22Rv1 (cell line): Measurements from ENCODE around the gene SNAI1.

Source experiments
- ZFX ChIP-seq: fragments of 450-650 bp; IDR thresholded peaks from 2 replicates; pipeline ENCODE4 v1.6.1; 2017; ENCODE audit warnings: antibody characterized with exemption, borderline replicate concordance
- TF ChIP-seq, protein P1 (sequence below): fragments of 450-650 bp; IDR thresholded peaks from 2 replicates; pipeline ENCODE4 v1.5.1; 2017; ENCODE audit warnings: mild to moderate bottlenecking

DNA sequence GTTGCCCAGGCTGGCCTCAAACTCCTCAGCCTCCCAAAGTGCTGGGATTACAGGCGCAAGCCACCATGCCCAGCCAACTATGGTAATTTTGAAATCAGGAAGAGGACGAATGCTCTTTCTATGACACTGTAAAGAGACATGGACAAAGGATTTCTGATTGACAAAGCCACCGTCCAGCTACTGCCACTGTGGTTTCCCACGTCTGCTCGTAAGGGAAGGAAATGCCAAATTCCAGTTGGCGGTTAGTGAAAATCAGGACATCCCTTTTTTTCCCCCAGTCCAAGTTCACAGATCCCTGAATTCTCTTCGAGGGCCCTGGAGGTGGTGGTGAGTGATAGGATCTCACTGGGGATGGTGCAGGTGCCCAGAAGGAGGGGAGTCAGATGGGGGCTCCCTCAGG, 31.2 kb downstream of the SNAI1 start:
- TF ChIP-seq, protein P1, sequence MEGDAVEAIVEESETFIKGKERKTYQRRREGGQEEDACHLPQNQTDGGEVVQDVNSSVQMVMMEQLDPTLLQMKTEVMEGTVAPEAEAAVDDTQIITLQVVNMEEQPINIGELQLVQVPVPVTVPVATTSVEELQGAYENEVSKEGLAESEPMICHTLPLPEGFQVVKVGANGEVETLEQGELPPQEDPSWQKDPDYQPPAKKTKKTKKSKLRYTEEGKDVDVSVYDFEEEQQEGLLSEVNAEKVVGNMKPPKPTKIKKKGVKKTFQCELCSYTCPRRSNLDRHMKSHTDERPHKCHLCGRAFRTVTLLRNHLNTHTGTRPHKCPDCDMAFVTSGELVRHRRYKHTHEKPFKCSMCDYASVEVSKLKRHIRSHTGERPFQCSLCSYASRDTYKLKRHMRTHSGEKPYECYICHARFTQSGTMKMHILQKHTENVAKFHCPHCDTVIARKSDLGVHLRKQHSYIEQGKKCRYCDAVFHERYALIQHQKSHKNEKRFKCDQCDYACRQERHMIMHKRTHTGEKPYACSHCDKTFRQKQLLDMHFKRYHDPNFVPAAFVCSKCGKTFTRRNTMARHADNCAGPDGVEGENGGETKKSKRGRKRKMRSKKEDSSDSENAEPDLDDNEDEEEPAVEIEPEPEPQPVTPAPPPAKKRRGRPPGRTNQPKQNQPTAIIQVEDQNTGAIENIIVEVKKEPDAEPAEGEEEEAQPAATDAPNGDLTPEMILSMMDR, result no peak
- no peak for TF ChIP-seq ZFX
